Measurements from ENCODE around the gene IFNL4. TPM values are rescaled to one million over a fixed set of nuclear protein-coding genes. Genes with fewer than 3 reads are reported as not detected.
"Not testable (repeated sequence)": the region's sequence is repeated elsewhere in the genome, so short reads cannot be mapped to it uniquely, and the experiment has no call there.

Gene IFNL4
- total and polyA plus RNA-seq, 10 of the 15 experiments (the other 5 are each of a cell fraction or from before 2014, with no cell fraction given) = not detected

DNA sequence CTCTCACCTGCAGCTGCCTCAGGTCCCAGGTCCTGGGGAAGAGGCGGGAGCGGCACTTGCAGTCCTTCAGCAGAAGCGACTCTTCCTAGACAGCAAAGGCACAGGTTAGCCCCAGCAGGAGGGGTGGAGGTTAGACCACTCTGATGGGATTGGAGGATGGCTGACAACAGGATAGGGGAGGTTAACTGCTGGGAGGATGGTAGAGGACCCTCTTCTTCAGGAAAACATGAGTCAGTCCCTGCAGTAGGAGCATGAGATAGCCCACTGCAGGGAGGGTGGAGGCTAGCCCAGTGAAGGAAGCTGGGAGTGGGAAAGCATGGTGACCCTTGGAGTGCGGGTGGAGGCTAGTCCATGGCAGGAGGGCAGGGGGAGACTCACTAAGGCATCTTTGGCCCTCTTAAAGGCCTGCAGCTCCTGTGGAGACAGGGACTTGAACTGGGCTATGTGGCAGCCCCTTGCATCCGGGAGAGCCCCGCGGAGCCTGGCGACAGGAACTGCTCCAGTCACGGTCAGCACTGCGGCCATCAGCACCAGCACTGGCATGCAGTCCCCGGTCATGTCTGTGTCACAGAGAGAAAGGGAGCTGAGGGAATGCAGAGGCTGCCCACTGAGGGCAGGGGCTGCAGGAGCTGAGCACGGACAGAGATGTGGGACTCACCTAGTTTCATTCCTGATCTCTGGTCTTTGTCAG, 4.1 kb downstream of the IFNL4 start, which contains the start of gene IFNL3:
TSS of gene IFNL3 (minus strand) at position 597 of the 691 bp plus-strand sequence. CDS start at position 558, 39 bp downstream.
- H3K36me3 ChIP-seq (ENCODE audit: control insufficient read depth in 2 of 2, insufficient read depth in 2 of 2, low read length in 1 of 2); H3K4me3 ChIP-seq; CTCF ChIA-PET; intact Hi-C loops (cut with micrococcal nuclease; ENCODE audit: unreplicated experiment); POLR2A ChIA-PET; ATAC-seq; H3K79me2 ChIP-seq (ENCODE audit: control insufficient read depth, insufficient read depth, low read length); H4K20me1 ChIP-seq (ENCODE audit: control insufficient read depth, insufficient read depth); H3K9me3 ChIP-seq (replicated peaks; ENCODE audit: control insufficient read depth, insufficient read depth, low read length); DNase-seq (ENCODE audit: low read depth, low spot score); H3K9ac ChIP-seq (ENCODE audit: control insufficient read depth, insufficient read depth, low read length); H2AFZ ChIP-seq (ENCODE audit: control insufficient read depth, low read depth, low read length); H3K27ac ChIP-seq (ENCODE audit: control insufficient read depth, insufficient read depth); in situ Hi-C loops (cut with MboI); H3K4me2 ChIP-seq (ENCODE audit: control insufficient read depth, insufficient read depth); H3K4me1 ChIP-seq (ENCODE audit: control insufficient read depth, insufficient read depth, low read length); BruUV-seq (replicated peaks); H3K27me3 ChIP-seq (replicated peaks in 1 of 2; ENCODE audit: control insufficient read depth in 2 of 2, insufficient read depth in 2 of 2, low read length in 1 of 2); FAIRE-seq; SMC1A ChIA-PET (ENCODE audit: uncharacterized antibody, unreplicated experiment); RAD21 ChIA-PET (ENCODE audit: unreplicated experiment): not testable (repeated sequence)
- WGBS (ENCODE audit: insufficient coverage, insufficient replicate concordance, low lambda C conversion rate, missing lambda C conversion rate) = 81% methylated on average over 12 of the region's 12 CpGs

DNA sequence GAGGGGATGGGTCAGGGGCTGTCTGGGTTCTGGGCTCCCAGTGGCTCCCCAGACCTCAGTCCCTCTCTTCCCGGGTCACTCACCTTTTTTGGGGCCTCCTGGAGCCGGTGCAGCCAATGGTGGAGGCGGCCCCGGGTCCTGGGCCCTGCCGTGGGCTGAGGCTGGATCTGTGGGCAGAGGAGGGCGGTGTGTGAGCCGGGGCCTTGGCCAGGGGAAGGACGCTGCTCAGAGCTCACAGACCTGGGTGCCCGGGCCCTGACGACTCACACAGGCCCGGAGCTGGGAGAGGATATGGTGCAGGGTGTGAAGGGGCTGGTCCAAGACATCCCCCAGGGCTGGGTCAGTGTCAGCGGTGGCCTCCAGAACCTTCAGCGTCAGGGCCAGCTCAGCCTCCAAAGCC, 4.9 kb downstream of the IFNL4 start:
- H4K20me1 ChIP-seq (ENCODE audit: control insufficient read depth, insufficient read depth); H3K79me2 ChIP-seq (ENCODE audit: control insufficient read depth, insufficient read depth, low read length); H2AFZ ChIP-seq (ENCODE audit: control insufficient read depth, low read depth, low read length); CTCF ChIA-PET; DNase-seq (ENCODE audit: low read depth, low spot score); H3K36me3 ChIP-seq (ENCODE audit: control insufficient read depth in 2 of 2, insufficient read depth in 2 of 2, low read length in 1 of 2); H3K27ac ChIP-seq (ENCODE audit: control insufficient read depth, insufficient read depth); intact Hi-C loops (cut with micrococcal nuclease; ENCODE audit: unreplicated experiment); FAIRE-seq; H3K9me3 ChIP-seq (replicated peaks; ENCODE audit: control insufficient read depth, insufficient read depth, low read length); H3K27me3 ChIP-seq (replicated peaks in 1 of 2; ENCODE audit: control insufficient read depth in 2 of 2, insufficient read depth in 2 of 2, low read length in 1 of 2); H3K4me1 ChIP-seq (ENCODE audit: control insufficient read depth, insufficient read depth, low read length); H3K4me3 ChIP-seq; ATAC-seq; SMC1A ChIA-PET (ENCODE audit: uncharacterized antibody, unreplicated experiment); in situ Hi-C loops (cut with MboI); POLR2A ChIA-PET; H3K4me2 ChIP-seq (ENCODE audit: control insufficient read depth, insufficient read depth); H3K9ac ChIP-seq (ENCODE audit: control insufficient read depth, insufficient read depth, low read length); BruUV-seq (replicated peaks); RAD21 ChIA-PET (ENCODE audit: unreplicated experiment): not testable (repeated sequence)
- 41% methylated on average over 11 of the region's 13 CpGs for WGBS (ENCODE audit: insufficient coverage, insufficient replicate concordance, low lambda C conversion rate, missing lambda C conversion rate)
